A549 (cell line): ENCODE measurements around the gene HCFC1R1.
A peak's percentile ranks its signal among the peaks of the same experiment; 100 is the strongest.

Experiments used
- CBX8 ChIP-seq: fragments of 200-600 bp; sonication (generic); IDR thresholded peaks from 2 replicates; pipeline ENCODE4 v1.6.1; 2016
- CEBPB ChIP-seq, 2 experiments: fragments of >200 bp in 1 of 2; sonication (Bioruptor Twin) in 1 of 2; formaldehyde crosslinking in 1 of 2; IDR thresholded peaks; 2 replicates each; pipeline ENCODE4 v1.6.1; 2012 to 2016
- ESRRA ChIP-seq: fragments of 150-350 bp; IDR thresholded peaks from 2 replicates; pipeline ENCODE4 v1.6.1; 2014; ENCODE audit warnings: mild to moderate bottlenecking, low read length, borderline replicate concordance
- FOSL2 ChIP-seq, 2 experiments: fragments of 450-650 bp in 1 of 2; fragments of >200 bp in 1 of 2; sonication (Bioruptor Twin) in 1 of 2; formaldehyde crosslinking; IDR thresholded peaks; 2 replicates each; pipeline versions ENCODE4 v1.5.0 to v1.6.1; 2016 to 2020; ENCODE audit warnings: mild to moderate bottlenecking in 1 of 2, moderate library complexity in 1 of 2
- HDAC2 ChIP-seq: fragments of 200-600 bp; sonication (generic); IDR thresholded peaks from 2 replicates; pipeline ENCODE4 v1.6.1; 2016
- MYC ChIP-seq: IDR thresholded peaks from 2 replicates; pipeline ENCODE4 v1.6.1; 2012; ENCODE audit warnings: mild to moderate bottlenecking, inconsistent platforms, low read length, improper control_type of control experiment, borderline replicate concordance
- NPAS2 ChIP-seq: fragments of 250-450 bp; sonication (Bioruptor Pico); IDR thresholded peaks from 2 replicates; pipeline ENCODE4 v1.8.0; 2022; ENCODE audit warnings: mild to moderate bottlenecking, moderate library complexity, borderline replicate concordance
- POLR2AphosphoS2 ChIP-seq: conservative IDR thresholded peaks from 2 replicates; pipeline ENCODE4 v1.6.1; 2012; ENCODE audit warnings: low read length, improper control_type of control experiment, inconsistent platforms
- RCOR1 ChIP-seq: fragments of 150-350 bp; IDR thresholded peaks from 2 replicates; pipeline ENCODE4 v1.6.1; 2014; ENCODE audit warnings: antibody characterized with exemption, low read length, low read depth
- RFX5 ChIP-seq: fragments of 450-650 bp; IDR thresholded peaks from 2 replicates; pipeline ENCODE4 v1.7.1; 2014; ENCODE audit warnings: antibody characterized with exemption, mild to moderate bottlenecking, moderate library complexity
- RNF2 ChIP-seq: fragments of 200-600 bp; sonication (generic); IDR thresholded peaks from 2 replicates; pipeline ENCODE4 v1.6.1; 2016; ENCODE audit warnings: low read depth, mild to moderate bottlenecking, antibody characterized with exemption, moderate library complexity, borderline replicate concordance
- SMC3 ChIP-seq: fragments of >200 bp; sonication (Bioruptor Twin); formaldehyde crosslinking; IDR thresholded peaks from 3 replicates; pipeline ENCODE4 v1.6.1; 2018; ENCODE audit warnings: inconsistent platforms
- TF ChIP-seq, protein P1 (sequence below): fragments of >200 bp; sonication (Bioruptor Twin); formaldehyde crosslinking; IDR thresholded peaks from 3 replicates; pipeline ENCODE4 v1.5.1; 2016
- TF ChIP-seq, protein P2 (sequence below): IDR thresholded peaks from 2 replicates; pipeline ENCODE4 v1.6.1; 2012

DNA sequence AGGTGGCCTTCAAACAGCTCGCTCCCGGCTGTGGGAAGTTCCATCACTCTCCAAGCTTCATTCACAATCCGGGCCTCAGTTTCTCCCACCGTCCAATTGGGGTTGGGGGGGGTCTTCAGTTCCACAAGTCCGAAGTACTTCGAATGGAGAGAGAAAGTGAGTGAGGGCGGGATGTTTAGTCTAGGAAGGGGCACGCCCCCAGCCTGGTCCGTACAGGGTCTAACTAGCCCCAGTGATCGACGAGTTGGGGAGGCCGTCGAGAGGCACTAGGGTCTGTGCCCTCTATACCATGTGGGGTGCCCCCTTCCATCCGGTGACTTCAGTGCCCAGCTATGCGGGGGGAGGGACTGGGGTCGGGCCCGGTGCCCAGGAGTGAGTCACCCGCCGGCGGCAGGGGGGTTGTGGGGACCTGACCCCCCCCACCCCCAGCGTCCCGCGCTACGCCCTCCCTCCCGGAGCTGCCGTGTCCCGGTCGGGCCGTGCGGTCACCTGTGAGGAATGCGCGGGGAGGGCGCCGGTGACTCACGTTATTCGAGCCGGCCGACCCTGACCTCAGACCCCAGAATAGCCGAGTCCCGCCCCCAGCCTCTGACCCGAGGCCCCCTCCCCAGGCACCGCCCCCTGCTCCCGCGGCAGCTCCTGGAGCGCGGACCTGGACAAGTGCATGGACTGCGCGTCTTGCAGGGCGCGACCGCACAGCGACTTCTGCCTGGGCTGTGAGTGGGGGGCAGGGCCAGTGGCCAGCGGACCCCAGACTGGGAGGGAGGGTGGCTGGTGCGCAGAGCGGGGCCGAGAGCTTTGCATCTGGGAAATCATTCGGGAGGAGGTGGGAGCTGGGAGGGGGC is 2.9 kb downstream of the HCFC1R1 start:
- TF ChIP-seq RNF2 (no peak), CEBPB (IDR thresholded peaks at IDR 0.05) (0 out of 4 replicates have a peak, but pooled peaks of 1 of the 2 experiments have one; percentile 29), FOSL2 (IDR thresholded peaks at IDR 0.05) (peak; percentile 98), FOSL2 (CRISPR knock-in tag; IDR thresholded peaks at IDR 0.05) (peak; percentile 99), NPAS2 (CRISPR knock-in tag) (no peak), ESRRA (no peak), MYC (peak; percentile 84; the same call in 1 of the 2 replicates), RFX5 (no peak), POLR2AphosphoS2 (peak; percentile 76), CBX8 (no peak), RCOR1 (no peak), HDAC2 (no peak), SMC3 (no peak)
- TF ChIP-seq, protein P1, sequence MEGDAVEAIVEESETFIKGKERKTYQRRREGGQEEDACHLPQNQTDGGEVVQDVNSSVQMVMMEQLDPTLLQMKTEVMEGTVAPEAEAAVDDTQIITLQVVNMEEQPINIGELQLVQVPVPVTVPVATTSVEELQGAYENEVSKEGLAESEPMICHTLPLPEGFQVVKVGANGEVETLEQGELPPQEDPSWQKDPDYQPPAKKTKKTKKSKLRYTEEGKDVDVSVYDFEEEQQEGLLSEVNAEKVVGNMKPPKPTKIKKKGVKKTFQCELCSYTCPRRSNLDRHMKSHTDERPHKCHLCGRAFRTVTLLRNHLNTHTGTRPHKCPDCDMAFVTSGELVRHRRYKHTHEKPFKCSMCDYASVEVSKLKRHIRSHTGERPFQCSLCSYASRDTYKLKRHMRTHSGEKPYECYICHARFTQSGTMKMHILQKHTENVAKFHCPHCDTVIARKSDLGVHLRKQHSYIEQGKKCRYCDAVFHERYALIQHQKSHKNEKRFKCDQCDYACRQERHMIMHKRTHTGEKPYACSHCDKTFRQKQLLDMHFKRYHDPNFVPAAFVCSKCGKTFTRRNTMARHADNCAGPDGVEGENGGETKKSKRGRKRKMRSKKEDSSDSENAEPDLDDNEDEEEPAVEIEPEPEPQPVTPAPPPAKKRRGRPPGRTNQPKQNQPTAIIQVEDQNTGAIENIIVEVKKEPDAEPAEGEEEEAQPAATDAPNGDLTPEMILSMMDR = no peak
- TF ChIP-seq, protein P2, sequence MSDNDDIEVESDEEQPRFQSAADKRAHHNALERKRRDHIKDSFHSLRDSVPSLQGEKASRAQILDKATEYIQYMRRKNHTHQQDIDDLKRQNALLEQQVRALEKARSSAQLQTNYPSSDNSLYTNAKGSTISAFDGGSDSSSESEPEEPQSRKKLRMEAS = peak; percentile 94
